WTC11 (cell line): Measurements from ENCODE around the gene ROBO1.
"Not testable (repeated sequence)": the region's sequence is repeated elsewhere in the genome, so short reads cannot be mapped to it uniquely, and the experiment has no call there.

Source experiments
- ATF3 ChIP-seq: sonication (generic); formaldehyde crosslinking; conservative IDR thresholded peaks from 2 replicates; pipeline ENCODE4 v1.8.1; 2022; ENCODE audit warnings: mild to moderate bottlenecking, missing genetic modification reagents
- CREB1 ChIP-seq: sonication (generic); formaldehyde crosslinking; IDR thresholded peaks from 2 replicates; pipeline ENCODE4 v1.8.0; 2023; ENCODE audit warnings: mild to moderate bottlenecking, missing genetic modification reagents
- CREM ChIP-seq: sonication (generic); formaldehyde crosslinking; IDR thresholded peaks from 2 replicates; pipeline ENCODE4 v1.8.1; 2022; ENCODE audit warnings: mild to moderate bottlenecking, missing genetic modification reagents, moderate library complexity
- CTCF ChIP-seq: fragments of 200-600 bp; IDR thresholded peaks from 2 replicates; pipeline ENCODE4 v1.8.0; 2022; ENCODE audit warnings: antibody characterized with exemption
- JUN ChIP-seq: sonication (generic); formaldehyde crosslinking; IDR thresholded peaks from 2 replicates; pipeline ENCODE4 v1.8.0; 2023; ENCODE audit warnings: mild to moderate bottlenecking, missing genetic modification reagents
- NR2C2 ChIP-seq: sonication (generic); formaldehyde crosslinking; IDR thresholded peaks from 2 replicates; pipeline ENCODE4 v1.8.0; 2022; ENCODE audit warnings: mild to moderate bottlenecking, missing genetic modification reagents
- ZBTB43 ChIP-seq: sonication (generic); formaldehyde crosslinking; IDR thresholded peaks from 2 replicates; pipeline ENCODE4 v1.8.1; 2023; ENCODE audit warnings: mild to moderate bottlenecking, missing genetic modification reagents

GRCh38 chr3:78724364-78724763, 1043.4 kb downstream of the ROBO1 start:
- TF ChIP-seq ZBTB43; JUN; CTCF; CREB1 (CRISPR knock-in tag); NR2C2 (CRISPR knock-in tag); CREM (CRISPR knock-in tag); ATF3 (CRISPR knock-in tag): not testable (repeated sequence)
